NB4 (cell line): ENCODE data around the gene WSB1.

ENCODE experiments used
- DNase-seq: peaks from one replicate; pipeline ENCODE4 v3.0.0; 2010; ENCODE audit warnings: low read depth
- H3K4me3 ChIP-seq: one replicate; pipeline ENCODE4 v1.5.1; 2011; ENCODE audit warnings: mild to moderate bottlenecking, low read depth, low read length, moderate library complexity
- MAX ChIP-seq: IDR thresholded peaks from 2 replicates; pipeline ENCODE4 v1.6.1; 2011; ENCODE audit warnings: low read depth, low read length
- MYC ChIP-seq: IDR thresholded peaks from 2 replicates; pipeline ENCODE4 v1.6.1; 2011; ENCODE audit warnings: low read depth, low read length
- POLR2A ChIP-seq: IDR thresholded peaks from 2 replicates; pipeline ENCODE4 v1.6.1; 2011; ENCODE audit warnings: mild to moderate bottlenecking; ENCODE audit not compliant: insufficient read length; ENCODE audit errors: extremely low read depth
- TF ChIP-seq, protein P1 (sequence below): IDR thresholded peaks from one replicate; pipeline ENCODE4 v1.5.1; 2012; ENCODE audit warnings: low read depth, low read length

Gene WSB1

GRCh38 chr17:27318228-27318627 lies 24.3 kb downstream of the WSB1 start:
- H3K4me3 ChIP-seq, result no peak overlapping the region
- DNase-seq, result no peak
- TF ChIP-seq POLR2A (no peak), MYC (no peak), MAX (no peak)
- TF ChIP-seq, protein P1, sequence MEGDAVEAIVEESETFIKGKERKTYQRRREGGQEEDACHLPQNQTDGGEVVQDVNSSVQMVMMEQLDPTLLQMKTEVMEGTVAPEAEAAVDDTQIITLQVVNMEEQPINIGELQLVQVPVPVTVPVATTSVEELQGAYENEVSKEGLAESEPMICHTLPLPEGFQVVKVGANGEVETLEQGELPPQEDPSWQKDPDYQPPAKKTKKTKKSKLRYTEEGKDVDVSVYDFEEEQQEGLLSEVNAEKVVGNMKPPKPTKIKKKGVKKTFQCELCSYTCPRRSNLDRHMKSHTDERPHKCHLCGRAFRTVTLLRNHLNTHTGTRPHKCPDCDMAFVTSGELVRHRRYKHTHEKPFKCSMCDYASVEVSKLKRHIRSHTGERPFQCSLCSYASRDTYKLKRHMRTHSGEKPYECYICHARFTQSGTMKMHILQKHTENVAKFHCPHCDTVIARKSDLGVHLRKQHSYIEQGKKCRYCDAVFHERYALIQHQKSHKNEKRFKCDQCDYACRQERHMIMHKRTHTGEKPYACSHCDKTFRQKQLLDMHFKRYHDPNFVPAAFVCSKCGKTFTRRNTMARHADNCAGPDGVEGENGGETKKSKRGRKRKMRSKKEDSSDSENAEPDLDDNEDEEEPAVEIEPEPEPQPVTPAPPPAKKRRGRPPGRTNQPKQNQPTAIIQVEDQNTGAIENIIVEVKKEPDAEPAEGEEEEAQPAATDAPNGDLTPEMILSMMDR, result no peak

DNA sequence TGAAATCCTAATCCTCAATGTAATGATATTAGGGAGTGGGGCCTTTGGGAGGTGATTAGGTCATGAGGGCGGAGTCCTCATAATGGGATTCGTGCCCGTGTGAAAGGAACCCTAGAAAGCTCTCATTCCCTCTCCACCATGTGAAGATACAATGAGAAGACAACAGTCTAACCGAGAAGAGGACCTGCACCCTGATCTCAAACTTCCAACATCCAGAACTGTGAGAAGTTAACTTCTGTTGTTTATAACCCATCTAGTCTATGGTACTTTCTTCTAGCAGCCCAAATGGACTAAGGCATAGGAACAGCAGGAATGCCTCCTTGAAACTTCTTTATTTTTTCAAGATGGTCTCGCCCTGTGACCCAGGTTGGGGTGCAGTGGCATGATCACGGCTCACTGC lies 24.7 kb downstream of the WSB1 start:
- no peak overlapping the region for H3K4me3 ChIP-seq
- DNase-seq, result no peak
- TF ChIP-seq MAX (no peak), POLR2A (no peak), MYC (no peak)
- TF ChIP-seq, protein P1, result no peak

GRCh38 chr17:27319541-27320221 lies 25.8 kb downstream of the WSB1 start:
- no peak overlapping the region for H3K4me3 ChIP-seq
- DNase-seq, result no peak
- TF ChIP-seq MAX (no peak), MYC (no peak), POLR2A (no peak)
- TF ChIP-seq, protein P1, result no peak

- TF ChIP-seq, protein P1, result no peak
- TF ChIP-seq POLR2A (no peak), MYC (no peak), MAX (no peak)
- DNase-seq, result no peak
- no peak overlapping the region for H3K4me3 ChIP-seq
Measured at GRCh38 chr17:27320222-27320560, 26.3 kb downstream of the WSB1 start.

DNA sequence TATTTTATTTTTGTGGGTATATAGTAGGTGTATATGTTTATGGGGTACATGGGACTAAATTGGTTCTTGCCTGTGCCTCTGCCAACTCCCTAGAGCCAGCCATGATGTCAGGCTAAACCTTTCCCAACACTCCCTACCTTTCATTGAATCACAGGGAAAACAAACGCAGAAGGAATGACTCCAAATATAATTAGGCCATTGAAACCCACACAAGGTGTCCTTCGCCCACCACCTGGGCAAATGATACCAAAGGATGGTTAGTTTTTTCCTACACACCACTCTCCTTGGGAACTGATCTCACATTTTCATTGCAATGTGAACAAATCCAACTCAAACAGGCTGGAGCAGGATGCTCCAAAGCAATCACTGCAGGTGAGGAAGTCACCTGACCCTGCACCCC lies 27.5 kb downstream of the WSB1 start:
- no peak for DNase-seq
- no peak for TF ChIP-seq MYC
- no peak for TF ChIP-seq POLR2A
- TF ChIP-seq, protein P1, result no peak
- TF ChIP-seq MAX, result no peak
- no peak overlapping the region for H3K4me3 ChIP-seq
